ACHN (cell line): ENCODE measurements around the gene CALCR.
"Not testable (repeated sequence)": the region's sequence is repeated elsewhere in the genome, so short reads cannot be mapped to it uniquely, and the experiment has no call there.

Experiments
- DNase-seq: peaks from one replicate; pipeline ENCODE4 v3.0.0-alpha.2; 2015
- in situ Hi-C: cut with HindIII; loops from 2 replicates; pipeline ENCODE4 v1.10.0; 2017; ENCODE audit warnings: low sequenced_read_pairs, low pct_ligation_motif_present, low pct_unique_long_range_greater_than_20kb

CALCR gene

DNA sequence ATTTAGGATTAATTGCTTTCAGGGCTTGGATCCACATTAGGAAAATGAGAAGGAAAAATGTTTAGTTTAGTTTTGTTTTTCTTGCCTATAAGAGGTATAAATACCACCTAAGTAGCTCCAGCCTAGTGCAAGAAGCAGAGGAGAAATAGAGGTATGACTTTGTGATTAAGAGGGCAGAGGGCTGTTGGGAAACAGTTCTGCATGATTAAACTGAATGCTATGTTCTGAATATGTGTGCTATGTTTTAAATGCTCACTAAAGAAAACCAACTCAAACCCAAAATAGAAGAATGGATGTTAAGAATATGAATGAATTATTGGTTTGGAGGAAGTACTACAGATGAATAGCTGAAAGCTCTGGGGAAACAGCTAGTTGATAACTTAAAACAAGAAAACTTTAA, 7.6 kb downstream of the CALCR start:
- in situ Hi-C loops, result loop anchor here (25.0 kb wide), 1 partner anchor 330 kb away; the partner anchor contains the start of genes HEPACAM2 and VPS50
- DNase-seq, result no peak

DNA sequence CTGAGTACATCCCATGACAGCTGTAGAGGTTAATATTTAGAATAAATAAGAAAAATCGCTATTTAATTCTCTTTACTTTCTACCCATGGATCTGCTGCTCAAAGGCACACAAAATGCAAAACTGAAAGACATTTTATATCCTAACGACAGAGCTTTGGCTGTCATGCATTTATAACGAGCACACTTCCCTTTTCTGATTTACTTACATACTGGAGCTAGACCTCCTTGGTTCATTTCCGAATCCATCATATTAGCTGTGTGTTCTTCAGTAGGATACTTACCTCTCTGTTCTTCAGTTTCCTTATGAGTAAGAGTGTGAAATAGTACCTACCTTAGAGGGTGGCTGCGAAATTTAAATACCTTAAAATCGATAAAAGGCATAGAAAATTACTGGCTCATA, 10.9 kb downstream of the CALCR start:
- no peak for DNase-seq
- in situ Hi-C loops, result loop anchor here (25.0 kb wide), 1 partner anchor 326 kb away; the partner anchor contains the start of genes HEPACAM2 and VPS50

DNA sequence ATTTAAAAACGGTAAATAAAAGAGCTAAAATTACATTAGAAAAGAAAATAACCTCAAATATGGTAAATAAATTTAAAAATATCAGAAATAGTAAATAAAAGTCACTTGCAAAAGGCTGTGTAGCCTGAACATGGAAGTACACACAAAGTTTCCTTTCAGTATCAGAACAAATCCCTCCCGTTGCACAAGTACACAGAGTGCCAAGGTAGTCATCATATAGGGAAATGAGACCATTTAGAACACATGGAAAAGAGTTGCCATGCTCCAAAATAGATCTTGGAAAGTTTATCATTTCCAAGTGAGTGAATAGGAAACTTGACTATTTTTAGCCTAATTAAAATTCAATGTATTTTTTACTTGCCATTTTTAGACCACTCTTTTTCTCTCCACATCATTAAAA, 11.6 kb downstream of the CALCR start:
- in situ Hi-C loops, result loop anchor here (25.0 kb wide), 1 partner anchor 326 kb away; the partner anchor contains the start of genes HEPACAM2 and VPS50
- DNase-seq, result no peak

DNA sequence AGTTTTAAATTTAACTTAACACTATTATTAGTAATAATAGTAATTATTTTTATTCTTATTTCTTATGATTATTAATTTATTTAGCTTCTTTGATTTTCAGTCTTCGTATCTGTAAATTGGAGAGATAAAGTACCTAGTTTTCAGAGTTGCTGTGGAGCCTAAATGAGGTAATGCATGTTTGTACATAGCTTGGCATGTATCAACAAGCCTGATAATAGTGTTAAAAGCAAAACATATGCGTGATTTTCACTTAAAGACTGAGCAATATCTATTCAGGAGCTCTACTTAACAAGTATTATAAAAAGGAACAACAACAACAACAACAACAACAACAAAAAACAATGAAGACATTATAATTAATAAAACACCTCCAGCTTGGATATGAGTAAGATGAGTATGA, 12.4 kb downstream of the CALCR start:
- in situ Hi-C loops, result loop anchor here (25.0 kb wide), 1 partner anchor 325 kb away; the partner anchor contains the start of genes HEPACAM2 and VPS50
- DNase-seq, result no peak

DNA sequence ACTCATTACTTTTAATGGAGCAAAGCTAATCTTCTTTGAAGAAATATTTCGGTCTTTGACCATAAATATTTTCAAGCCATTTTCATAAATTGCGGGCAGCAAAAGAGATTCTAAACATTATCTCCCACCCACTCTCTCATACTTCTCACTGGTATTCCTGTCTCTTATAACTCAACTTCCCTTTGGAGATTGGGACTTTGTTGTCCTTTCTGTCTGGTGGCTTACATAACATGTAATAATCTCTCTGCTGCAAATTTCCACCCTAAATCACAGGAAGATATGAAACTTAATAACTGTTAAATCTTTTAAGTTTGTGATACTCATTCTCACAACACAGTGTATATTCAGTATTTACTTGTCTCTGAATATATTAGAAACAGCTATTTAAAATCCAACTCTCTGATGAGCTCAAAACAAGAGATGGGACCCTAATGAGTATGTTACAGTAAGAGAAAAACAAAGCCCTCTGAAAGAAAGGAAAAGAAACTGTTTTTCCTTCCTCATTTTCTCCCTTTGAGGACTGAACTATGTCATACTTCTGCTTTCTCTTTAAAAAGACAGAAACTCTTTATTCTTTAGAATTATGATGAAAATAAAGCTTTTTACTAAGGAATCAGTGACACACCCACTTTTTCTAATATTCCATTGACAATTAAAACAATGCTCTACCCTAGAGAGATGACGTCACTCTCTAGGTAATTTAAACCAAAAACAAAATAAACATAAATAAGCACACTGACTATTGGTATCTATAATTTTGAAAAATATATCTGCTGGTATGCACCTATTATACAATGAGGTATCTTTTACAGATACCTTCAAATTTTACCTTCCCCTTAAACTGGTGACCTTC, 14.7 kb downstream of the CALCR start:
- in situ Hi-C loops, result loop anchor here (25.0 kb wide), 1 partner anchor 323 kb away; the partner anchor contains the start of genes HEPACAM2 and VPS50
- DNase-seq, result no peak

DNA sequence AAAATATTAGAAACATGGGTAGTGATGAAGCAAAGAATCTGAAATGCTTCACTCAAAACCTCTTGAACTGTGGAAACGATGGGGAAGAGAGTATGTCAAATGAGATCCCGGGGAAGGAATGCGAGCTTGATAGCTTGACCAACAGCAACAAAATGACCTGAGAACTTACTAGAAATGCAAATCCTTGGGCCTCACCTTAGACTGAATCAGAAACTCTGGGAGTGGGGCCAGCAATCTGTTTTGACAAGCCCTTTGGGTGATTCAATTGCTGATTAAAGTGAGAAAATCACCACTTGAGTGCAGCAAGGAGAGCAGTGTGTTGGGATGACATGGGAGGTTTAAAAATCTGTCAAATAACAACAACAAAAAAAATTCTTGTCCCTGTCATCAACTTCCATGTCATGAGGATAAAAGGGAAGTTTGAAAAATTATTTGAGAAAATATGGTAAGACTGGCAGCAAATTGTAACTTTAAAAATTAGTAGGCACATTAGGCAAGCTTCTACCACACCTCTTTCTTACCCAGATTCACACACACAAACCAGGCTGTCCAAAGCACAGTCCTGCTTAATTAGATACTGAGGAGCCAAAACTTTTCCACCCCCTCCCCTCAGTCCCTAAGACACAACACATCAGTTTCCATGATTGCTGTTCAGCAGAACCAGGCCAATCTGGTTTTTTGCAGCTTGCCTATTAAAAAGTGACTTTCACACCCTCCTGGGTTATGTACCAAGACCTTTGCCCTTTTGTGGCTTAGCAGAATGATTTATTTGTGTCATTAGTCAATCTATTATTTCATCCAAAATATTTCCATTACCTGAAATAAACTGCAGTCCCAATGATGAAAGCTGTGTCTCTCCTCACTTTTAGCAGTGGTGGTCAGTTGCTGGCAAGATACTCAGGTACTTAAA, 15.6 kb downstream of the CALCR start:
- DNase-seq, result no peak
- in situ Hi-C loops, result loop anchor here (25.0 kb wide), 1 partner anchor 322 kb away; the partner anchor contains the start of genes HEPACAM2 and VPS50

DNA sequence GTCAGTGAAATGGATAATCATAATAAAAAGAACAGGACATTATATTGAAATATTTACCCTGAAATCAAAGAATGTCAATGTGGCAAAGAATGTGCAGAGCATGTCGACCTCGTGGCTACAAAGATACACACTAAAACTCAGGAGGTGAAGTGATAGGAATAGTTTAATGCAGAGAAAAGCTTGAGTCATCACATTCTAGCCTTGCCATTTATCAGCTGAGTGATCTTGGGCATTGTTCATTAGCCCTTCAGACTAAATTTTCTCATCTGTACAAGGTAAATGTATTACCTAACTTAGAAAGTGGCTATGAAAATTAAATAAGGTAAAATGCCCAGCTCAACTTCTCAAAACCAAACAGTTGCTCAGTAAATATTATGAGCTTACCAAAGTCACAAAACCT, 22.6 kb downstream of the CALCR start:
- DNase-seq, result no peak
- in situ Hi-C loops, result loop anchor here (25.0 kb wide), 1 partner anchor 315 kb away; the partner anchor contains the start of genes HEPACAM2 and VPS50

DNA sequence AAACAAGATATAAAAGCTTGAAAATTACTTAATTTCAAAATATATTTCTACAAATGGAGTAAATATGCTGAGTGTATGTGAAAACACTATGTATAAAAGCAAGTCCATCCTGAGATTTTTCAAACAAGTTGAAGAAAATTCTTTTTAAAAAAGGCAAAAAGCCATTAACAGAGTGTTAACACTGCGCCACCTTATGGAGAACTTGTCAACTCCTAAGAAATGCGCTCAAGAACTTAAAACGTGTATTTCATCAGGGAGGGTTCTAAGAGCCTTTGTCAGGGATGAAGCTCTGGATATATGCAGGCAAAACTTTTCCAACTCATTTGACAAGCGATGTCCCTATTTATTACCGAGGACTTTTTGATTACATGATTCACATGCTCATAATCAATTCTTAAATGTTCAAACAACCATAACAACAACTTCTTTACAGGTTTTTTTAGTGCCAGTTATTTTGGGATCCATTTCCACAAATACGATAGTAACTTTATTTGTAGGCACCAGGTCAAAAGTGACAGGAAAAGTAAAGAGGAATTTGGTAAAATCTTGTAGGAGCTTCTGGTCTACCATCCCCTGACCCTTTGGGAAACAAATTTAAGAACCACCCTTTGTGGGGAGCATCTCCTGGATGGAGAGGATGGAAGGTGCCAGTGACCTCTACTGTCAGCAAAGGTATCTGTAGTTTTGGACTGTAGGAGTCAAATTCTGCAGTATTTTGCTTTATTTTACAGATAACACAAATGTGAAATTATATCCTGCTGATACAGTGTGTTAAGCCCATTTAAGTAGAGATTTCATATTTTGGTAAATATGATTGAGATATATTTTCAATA, 23.2 kb downstream of the CALCR start:
- in situ Hi-C loops, result loop anchor here (25.0 kb wide), 1 partner anchor 314 kb away; the partner anchor contains the start of genes HEPACAM2 and VPS50
- peak; percentile 78 for DNase-seq

DNA sequence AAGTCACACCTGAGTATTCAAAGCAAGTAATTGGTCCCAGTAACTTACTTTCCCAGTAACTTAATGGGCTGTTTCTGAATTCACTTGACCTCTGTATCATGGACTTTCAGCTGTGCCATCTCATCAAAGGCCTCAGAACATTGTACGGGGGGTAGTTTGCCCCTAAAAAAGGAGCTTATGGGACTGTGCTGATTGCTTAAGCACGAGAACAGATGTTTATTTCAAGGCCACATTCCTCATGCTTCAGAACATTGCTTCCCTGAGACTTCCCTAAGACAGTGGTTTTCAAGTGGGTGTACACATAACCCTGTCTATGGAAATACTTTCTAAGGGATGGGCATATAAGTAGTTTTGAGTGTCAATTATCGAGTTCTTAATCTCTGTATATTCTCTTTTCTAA, 26.8 kb downstream of the CALCR start:
- in situ Hi-C loops, result no loop called here
- no peak for DNase-seq

DNA sequence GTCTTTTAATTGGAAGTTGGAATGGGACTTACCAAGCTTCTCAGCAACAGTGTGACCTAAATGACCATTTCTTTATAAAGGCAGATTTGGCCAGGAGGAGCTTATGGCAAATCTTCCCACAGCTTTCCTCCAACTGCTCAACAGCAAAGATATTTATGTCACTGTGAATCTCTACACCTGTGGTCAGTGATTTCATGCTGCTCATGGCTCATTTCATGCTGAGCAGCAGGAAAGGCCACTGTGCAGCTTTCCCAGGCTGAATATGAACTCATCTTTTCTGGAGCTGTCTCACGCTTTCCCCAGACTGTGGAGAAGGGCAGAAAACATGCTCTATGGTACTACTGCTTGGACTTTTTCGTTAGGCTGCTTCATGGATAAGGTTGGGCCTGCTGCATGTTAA, 29.8 kb downstream of the CALCR start:
- in situ Hi-C loops, result no loop called here

DNA sequence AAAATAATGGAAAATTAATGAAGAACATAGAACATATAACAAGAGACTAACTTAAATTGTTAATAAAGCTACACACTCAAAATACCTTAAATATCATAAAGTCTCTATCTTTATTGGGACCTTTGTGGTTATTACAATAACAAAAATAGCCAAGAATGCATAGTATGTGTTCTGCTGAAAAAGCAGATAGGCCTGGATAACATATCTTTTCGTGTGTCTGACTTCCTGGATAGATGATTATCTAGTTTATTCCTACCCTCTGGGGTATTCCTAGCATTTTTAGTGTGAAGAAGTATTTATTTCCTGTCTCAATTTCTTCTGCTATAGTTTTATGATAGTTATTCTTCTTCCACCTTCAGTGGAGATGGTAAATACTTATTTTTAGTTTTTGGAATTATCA, 36.5 kb downstream of the CALCR start:
- in situ Hi-C loops, result no loop called here
- DNase-seq, result no peak

More for the DNA sequence above, 29.8 kb downstream of the CALCR start:
- no peak for DNase-seq

DNA sequence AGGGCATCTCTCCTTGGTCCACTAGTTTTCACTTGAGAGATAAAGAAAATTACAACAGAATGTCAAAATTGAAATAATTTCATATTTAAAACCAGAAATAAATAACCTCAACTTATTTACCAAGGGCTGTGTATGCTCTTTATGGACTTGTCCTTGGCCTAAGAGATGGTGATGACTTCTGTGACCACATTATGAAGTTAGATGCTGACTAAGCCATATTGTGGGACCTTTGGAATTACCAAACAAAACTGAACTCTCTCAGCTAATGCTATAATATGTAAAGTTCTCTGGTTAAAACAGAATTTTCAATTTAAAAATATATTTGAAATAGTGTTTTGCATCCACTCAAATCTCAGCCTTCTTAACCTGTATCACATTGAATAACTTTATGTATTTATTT, 38.9 kb downstream of the CALCR start:
- no peak for DNase-seq
- in situ Hi-C loops, result no loop called here

DNA sequence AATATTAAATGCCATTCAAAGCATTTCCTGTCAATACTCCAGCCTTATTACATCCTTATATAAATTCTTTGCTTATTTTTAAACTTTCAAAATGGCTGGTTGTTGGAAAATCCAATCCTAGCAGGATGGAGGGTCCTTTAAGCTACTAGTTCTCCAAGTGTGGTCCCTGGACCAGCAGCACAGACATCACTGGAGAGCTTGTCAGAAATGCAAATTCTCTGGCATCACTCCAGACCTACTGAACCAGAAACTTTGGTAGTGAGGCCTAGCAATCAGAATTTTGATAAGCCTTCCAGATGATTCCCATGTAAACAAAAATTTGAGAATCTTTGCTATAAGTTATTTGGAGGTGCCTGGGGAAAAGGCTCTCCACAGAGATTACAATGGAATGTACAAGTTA, 43.8 kb downstream of the CALCR start:
- in situ Hi-C loops, result no loop called here
- no peak for DNase-seq

DNA sequence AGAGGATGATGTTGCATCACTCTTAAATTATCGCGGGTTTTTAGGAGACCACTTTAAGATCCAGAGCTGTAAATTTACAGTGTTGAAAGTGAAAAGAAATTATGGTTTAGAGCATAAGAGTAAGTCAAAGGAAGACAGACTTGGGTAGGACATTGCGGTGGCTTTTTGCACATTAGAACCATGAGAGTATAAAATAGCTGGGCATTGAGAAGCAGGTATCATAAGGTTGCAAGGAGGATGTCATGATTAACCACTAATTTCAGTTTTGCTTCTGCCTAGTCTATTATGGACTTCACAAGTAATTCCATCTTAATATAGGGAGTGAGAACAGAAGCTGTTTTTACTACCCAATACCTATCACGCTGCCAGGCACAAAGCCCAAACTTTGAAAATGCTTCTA, 57.7 kb downstream of the CALCR start:
- in situ Hi-C loops, result no loop called here
- DNase-seq, result no peak

DNA sequence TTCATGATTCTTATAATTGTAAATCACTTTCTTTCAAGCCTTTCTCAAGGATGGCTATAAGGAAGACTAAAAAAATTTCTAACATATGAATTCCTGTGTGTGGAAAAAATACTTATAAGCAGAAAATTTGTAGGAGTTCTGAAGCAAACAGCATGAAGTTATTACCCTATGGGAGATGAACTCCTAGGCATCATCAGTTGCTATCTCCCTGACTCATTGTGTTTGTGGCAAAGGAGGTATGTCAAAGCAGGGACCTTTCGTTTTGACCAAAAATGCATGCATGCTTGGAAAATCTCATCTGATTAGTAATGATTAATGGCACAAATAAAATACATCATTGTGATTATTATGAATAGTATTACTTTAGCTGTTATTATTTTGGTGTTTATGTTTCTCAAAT, 59.4 kb downstream of the CALCR start:
- no peak for DNase-seq
- in situ Hi-C loops, result no loop called here

DNA sequence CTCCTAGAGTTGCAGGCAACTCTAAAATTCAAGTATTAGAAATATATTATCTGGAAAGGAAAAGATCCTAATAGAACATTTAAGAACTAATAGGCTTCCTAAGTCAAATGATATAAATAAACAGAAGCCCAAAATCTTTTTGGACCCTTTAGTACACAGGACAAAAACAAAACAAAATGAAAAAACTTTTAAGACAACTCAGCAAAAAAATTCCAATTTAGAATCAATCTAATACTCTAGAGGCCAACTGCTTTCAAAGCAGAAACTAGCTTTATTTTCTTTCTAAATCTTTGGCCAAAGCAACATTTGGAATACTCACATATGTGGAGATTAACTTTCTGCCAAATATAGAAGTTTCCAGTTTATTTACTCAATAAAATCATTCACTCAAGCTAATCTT, 65.2 kb downstream of the CALCR start:
- no peak for DNase-seq
- in situ Hi-C loops, result no loop called here

DNA sequence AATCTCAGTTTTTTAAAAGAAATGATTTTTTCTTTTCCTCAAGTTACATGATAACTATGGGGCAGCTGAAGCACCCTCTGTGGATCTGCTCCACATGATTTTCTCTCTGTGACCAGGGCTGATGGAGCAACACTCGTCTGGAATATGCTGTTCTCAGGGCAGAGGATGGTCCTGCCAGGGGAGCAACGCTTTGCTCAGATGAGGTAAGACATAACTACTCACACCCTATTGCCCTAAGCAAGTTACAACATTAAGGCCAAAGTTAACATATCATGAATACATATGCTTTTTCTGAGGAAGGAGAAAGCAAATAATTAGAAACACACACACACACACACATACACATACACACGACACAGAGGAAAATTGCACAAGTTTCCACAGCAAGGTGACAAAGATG, 71.4 kb downstream of the CALCR start:
- in situ Hi-C loops, result no loop called here
- DNase-seq, result no peak

DNA sequence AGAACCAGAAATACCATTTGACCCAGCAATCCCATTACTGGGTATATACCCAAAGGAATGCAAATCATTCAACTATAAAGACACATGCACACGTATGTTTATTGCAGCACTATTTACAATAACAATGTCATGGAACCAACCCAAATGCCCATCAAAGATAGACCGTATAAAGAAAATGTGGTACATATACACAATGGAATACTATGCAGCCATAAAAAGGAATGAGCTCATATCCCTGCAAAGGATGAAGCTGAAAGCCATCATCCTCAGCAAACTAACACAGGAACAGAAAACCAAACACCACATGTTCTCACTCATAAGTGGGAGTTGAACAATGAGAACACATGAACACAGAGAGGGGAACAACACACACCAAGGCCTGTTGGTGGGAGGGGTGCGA, 82.7 kb downstream of the CALCR start:
- DNase-seq, in situ Hi-C loops: not testable (repeated sequence)
